ENCODE measurements around the gene FARP1.

The FARP1 gene

DNA sequence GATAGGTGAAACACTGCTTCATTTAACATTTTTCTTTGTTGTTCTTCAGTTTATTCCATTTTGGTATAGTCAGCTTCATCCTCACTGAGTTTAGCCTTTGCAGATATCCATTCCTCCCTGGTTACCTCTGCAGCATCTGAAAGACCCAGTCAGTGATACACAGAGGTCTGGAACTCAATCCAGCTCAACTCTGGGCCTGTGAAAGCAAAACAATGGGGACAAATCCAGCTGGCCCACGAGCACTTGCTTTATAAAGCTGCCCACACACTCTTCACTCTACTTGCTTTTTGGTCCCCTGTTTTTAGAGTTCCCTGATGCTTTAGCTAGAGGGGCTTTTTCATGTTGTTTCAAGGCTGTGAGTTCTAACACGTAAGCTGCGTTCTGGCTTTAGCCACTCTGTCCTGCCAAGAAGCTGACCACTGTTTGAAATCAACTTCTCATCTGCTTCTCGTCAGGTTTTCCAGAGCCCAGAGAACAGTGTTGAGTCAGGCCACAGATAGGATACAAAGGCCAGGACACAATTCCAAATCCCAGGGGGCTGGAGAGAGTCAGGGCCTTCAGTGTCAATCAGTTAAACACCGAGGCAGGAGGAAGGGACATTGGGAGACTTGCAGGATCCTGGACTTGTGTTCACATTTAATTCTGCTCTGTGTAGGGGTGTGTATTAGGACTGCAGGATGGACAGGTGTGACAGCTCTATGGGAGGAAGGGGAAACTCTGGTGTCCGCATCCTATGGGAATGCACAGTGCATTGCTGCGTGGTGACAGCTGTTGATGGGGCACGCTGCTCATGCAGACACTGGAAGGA is 117.7 kb downstream of the FARP1 start:
- DNase-seq (ENCODE audit: low read depth) = no peak
- no peak overlapping the region for H3K4me3 ChIP-seq (replicated peaks; ENCODE audit: low read depth, low read length)

DNA sequence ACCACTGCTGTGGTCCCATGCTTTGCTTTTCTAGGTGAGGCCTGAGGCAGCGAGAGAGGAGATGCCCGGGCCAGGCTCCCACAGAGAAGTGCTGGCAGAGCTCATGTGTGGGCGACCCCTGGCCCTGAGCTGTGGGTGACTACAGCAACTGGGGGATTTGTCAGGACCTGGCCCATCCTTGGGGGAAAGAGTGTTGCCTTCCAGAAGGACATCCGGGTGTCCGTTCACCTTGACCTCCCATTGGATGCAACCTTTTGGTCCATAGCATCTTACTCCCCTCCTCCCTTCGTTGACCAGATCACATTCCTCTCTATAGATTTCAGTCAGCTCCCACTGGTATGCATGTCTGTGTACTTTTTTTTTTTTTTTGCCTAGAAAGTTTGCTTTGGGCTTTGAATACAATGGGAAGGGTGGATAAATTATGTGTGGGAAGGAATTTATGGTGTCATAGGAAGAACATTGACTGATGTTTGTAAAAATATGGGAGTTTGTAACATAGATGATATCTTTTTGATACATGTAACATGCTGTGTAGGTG is 118.3 kb downstream of the FARP1 start:
- H3K4me3 ChIP-seq (replicated peaks; ENCODE audit: low read depth, low read length) = no peak overlapping the region
- no peak for DNase-seq (ENCODE audit: low read depth)
- TF ChIP-seq, protein P1, sequence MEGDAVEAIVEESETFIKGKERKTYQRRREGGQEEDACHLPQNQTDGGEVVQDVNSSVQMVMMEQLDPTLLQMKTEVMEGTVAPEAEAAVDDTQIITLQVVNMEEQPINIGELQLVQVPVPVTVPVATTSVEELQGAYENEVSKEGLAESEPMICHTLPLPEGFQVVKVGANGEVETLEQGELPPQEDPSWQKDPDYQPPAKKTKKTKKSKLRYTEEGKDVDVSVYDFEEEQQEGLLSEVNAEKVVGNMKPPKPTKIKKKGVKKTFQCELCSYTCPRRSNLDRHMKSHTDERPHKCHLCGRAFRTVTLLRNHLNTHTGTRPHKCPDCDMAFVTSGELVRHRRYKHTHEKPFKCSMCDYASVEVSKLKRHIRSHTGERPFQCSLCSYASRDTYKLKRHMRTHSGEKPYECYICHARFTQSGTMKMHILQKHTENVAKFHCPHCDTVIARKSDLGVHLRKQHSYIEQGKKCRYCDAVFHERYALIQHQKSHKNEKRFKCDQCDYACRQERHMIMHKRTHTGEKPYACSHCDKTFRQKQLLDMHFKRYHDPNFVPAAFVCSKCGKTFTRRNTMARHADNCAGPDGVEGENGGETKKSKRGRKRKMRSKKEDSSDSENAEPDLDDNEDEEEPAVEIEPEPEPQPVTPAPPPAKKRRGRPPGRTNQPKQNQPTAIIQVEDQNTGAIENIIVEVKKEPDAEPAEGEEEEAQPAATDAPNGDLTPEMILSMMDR (IDR thresholded peaks at IDR 0.05; ENCODE audit: low read length, missing control alignments) = no peak

More for the DNA sequence above, 117.7 kb downstream of the FARP1 start:
- TF ChIP-seq, protein P1 (IDR thresholded peaks at IDR 0.05; ENCODE audit: low read length, missing control alignments) = no peak

GRCh38 chr13:98262292-98262691 is 119.4 kb downstream of the FARP1 start:
- H3K4me3 ChIP-seq (replicated peaks; ENCODE audit: low read depth, low read length) = no peak overlapping the region
- TF ChIP-seq, protein P1 (IDR thresholded peaks at IDR 0.05; ENCODE audit: low read length, missing control alignments) = no peak
- DNase-seq (ENCODE audit: low read depth) = no peak

GRCh38 chr13:98263841-98264240 is 120.9 kb downstream of the FARP1 start:
- no peak for DNase-seq (ENCODE audit: low read depth)
- no peak overlapping the region for H3K4me3 ChIP-seq (replicated peaks; ENCODE audit: low read depth, low read length)
- TF ChIP-seq, protein P1 (IDR thresholded peaks at IDR 0.05; ENCODE audit: low read length, missing control alignments) = no peak

- no peak overlapping the region for H3K4me3 ChIP-seq (replicated peaks; ENCODE audit: low read depth, low read length)
- DNase-seq (ENCODE audit: low read depth) = no peak
- TF ChIP-seq, protein P1 (IDR thresholded peaks at IDR 0.05; ENCODE audit: low read length, missing control alignments) = no peak
Measured at GRCh38 chr13:98264877-98265276, 122.0 kb downstream of the FARP1 start.

DNA sequence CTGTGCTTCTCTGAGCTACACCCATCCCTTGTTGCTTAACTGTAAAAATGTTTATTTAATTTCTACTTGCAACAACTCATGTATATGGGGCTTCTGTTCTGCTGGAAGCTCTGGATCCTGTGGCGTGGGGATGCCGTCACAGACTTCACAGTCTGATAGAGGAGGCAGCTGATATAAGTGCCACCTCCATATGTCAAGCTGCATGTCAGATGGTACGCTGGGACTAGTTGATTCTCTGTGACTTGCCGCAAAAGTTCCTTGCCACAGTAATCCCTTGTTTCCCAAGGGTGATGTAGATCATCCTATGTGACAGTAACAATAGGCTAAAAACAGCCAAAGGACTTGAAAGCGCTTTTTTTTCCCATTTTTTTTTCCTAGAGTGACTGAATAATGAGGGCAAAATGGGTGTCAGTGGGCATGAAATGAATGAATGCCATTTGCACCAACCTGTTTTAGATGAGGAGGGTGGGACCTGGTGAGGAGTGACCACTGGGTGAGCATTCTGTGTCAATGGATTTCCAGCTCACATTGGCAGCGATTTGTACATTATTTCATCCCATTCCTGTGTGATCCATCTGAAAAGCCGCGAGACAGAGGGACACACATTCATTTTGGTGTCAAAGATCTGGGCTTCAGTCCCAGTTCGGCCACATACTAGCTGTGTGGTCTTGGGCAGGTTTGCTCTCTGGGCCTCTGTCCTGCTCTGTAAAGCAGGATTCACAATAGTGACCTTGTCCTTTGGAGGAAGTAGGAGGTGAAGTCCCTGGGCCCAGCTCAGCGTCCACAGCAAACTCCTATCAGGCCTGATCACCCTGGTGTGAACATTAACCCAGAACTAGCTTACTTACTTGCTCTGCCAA is 123.0 kb downstream of the FARP1 start:
- TF ChIP-seq, protein P1 (IDR thresholded peaks at IDR 0.05; ENCODE audit: low read length, missing control alignments) = no peak

More for the DNA sequence above, 123.0 kb downstream of the FARP1 start:
- no peak for DNase-seq (ENCODE audit: low read depth)
- H3K4me3 ChIP-seq (replicated peaks; ENCODE audit: low read depth, low read length) = no peak overlapping the region
